HG03064 (cell line): ENCODE measurements around the gene ICA1.
"Not testable (repeated sequence)": the region's sequence is repeated elsewhere in the genome, so short reads cannot be mapped to it uniquely, and the experiment has no call there.

ENCODE experiments used
- ATAC-seq: cut with Tn5 transposase; IDR thresholded peaks from one replicate; pipeline ENCODE4 v1.9.1; 2021; ENCODE audit warnings: low read depth; ENCODE audit not compliant: unreplicated experiment

Gene ICA1

GRCh38 chr7:8261711-8262695, at the start of gene ICA1:
Gene ICA1 (minus strand): TSS chr7:8262167. CDS start chr7:8235926, 26,241 bp downstream.
- no peak for ATAC-seq

DNA sequence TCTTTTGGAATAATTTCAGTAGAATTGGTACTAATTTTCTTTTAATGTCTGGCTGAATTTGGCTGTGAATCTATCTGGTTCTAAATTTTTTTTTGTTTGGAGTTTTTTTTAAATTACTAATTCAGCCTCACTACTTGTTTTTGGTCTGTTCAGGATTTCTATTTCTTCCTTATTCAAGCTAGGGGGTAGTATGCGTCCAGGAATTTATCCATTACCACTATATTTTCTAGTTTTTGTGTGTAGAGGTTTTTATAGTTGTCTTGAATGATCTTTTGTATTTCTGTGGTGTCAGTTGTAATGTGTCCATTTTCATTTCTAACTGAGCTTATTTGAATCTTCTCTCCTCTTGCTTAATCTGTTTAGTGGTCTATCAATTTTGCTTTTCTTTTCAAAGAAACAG, 48.9 kb upstream of the ICA1 start:
- ATAC-seq = no peak

- no peak for ATAC-seq
Measured at GRCh38 chr7:8305625-8306388, 43.8 kb upstream of the ICA1 start.

DNA sequence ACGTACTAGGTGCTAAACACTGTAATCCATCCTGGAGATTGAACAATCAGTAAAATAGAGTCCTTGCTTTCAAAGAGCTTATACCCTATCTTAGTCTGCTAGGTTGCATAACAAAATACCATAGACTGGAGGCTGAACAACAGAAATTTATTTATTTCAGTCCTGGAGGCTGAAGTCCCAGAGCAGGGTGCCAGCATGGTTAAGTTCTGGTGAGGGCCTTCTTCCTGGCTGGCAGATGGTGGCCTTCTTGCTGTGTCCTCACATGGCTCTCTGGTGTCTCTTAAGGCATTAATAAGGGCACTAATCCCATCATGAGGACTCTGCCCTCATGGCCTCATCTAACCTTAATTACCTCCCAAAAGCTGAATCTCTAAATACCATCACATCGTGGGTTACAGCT, 43.1 kb upstream of the ICA1 start:
- ATAC-seq = no peak

- no peak for ATAC-seq
Measured at GRCh38 chr7:8303904-8304528, 42.0 kb upstream of the ICA1 start.

DNA sequence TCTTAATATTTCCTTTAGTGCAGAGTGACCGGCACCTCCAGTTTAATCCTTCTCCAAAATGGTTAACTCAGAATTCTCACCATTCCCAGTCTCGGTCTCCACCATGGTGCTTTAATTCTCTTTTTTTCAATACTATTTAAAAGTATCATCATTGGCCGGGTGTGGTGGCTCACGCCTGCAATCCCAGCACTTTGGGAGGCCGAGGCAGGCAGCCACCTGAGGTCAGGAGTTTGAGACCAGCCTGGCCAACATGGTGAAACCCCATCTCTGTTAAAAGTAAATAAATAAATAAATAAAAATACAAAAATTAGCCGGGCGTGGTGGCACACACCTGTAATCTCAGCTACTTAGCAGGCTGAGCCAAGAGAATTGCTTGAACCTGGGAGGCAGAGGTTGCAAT, 35.1 kb upstream of the ICA1 start:
- ATAC-seq = not testable (repeated sequence)

DNA sequence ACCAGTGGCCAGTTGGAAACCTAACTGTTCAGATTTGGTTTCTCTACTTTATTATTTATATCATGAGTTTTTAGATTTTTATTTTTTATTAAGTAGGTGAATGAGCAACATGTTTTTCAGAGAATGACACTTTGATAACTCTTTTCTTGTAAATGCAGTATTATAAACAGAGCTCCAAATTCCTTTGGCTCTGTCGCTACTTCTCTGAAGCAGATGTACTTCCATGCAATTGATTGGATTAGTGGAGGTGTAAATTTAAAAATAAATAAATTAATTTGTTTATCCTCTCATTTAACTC, 34.3 kb upstream of the ICA1 start:
- ATAC-seq = no peak

GRCh38 chr7:8295638-8296361, 33.8 kb upstream of the ICA1 start:
- peak; percentile 95 for ATAC-seq

- no peak for ATAC-seq
Measured at GRCh38 chr7:8291397-8292141, 29.6 kb upstream of the ICA1 start.

DNA sequence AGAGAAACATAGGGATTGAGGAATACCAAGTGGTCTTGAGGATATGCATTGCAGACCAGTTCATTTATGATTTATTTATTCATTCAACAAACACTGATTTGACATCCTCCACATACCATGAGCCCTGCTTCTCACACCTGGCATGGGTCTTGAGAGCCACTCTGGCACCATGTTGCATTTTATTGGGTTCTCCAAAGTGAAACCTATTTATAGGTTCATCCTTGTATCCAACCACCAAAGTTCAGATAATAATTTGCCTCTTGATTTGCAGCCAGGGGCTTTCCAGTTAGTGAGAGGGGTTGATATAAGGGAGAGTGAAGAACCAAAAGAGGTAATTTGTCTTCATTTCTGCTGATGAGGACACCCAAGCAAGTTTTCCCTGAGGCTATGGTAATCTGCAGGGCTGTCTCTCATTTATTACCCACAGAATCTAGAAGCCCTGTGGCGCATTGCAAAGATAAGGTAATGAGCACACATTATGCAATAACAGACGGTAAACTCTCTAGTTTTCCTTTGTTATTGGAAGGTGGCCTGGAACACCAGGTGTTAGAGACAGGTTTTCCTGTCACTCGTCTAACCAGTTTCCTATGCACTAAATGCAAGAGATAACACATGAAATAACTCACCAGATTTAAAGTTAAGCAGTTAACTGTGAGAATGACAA, 28.8 kb upstream of the ICA1 start:
- no peak for ATAC-seq

DNA sequence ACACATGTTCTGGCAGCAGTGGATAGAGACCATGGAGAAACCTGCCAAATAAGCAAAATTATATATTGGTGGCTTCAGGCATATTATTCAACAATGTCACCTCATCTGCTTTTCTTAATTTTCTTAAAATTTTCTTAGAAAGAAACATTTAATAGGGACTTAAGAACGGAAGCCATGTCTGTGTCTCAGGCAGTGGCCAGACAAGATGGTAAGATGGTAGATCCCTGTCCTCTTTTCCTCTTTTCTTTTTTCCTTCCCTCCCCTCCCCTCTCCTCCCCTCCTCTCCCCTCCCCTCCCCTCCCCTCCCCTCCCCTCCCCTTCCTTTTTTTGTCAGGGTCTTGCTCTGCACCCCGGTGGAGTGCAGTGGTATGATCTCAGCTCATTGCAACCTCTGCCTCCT, 24.2 kb upstream of the ICA1 start:
- no peak for ATAC-seq

GRCh38 chr7:8285155-8285554, 23.2 kb upstream of the ICA1 start:
- ATAC-seq = no peak

DNA sequence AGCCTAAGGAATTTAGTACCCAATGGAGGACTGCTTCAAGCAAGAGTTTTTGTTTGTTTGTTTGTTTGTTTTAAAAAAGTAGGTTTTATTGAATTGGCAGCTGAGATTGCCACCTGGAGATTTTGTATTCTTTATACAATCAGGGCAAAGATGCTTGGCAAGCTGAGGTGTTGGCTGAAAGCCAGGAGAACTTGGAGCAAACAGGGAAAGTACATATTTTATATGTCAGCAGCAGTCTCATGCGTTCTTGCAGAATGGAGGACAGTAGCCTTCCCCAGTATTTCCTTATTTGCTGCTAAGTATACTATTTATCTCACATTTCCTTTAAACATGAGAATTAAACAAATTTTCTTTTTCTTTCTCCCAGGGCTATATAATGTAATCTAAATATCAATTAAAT, 22.6 kb upstream of the ICA1 start:
- ATAC-seq = no peak

GRCh38 chr7:8283968-8284367, 22.0 kb upstream of the ICA1 start:
- ATAC-seq = no peak

GRCh38 chr7:8282871-8283270, 20.9 kb upstream of the ICA1 start:
- ATAC-seq = no peak

- ATAC-seq = no peak
Measured at GRCh38 chr7:8282162-8282561, 20.2 kb upstream of the ICA1 start.

DNA sequence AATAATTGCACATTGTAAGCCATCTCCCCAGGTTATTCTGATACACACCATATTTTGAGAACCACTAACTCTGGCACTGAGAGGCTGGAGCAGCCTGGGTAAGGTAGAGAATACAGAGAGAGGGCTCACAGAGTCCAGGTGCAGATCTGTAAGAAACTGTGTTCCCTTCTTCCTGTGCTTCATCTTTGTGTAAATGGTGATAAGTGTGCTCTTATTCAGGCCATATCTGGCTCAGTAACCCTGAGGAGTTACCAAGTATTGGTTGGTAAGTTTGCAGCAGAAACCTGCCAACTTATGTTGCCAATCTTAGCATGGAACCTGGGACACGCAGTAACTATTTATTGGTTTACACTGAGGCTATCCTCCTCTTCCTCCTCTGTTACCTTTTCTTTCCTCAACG, 16.2 kb upstream of the ICA1 start:
- ATAC-seq = no peak

- ATAC-seq = no peak
Measured at GRCh38 chr7:8277394-8277982, 15.5 kb upstream of the ICA1 start.

DNA sequence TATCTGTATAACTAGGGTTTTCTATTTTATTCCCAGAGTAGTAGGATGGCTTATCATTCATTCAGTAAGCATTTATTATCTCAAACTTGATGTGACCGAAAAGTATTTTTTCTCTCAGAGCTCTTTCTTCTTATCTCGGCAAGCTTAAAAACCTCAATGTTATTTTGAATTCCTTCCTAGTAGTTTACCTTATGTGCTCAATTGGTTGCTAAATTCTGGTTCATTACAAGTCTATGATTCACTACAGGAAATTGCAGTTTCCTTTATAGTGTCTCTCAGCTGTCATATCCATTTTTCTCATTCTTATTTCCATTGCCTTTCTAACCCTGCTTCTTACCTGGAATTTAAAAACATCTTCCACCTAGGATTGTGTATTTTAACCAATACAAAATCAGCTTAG, 12.6 kb upstream of the ICA1 start:
- no peak for ATAC-seq
